ENCODE results near the gene TRDMT1. TPM values are rescaled to one million over a fixed set of nuclear protein-coding genes. Genes with fewer than 3 reads are reported as not detected.
A peak's percentile ranks its signal among the peaks of the same experiment; 100 is the strongest.

TRDMT1 gene
- total RNA-seq, 2 donors from 2014 or later, result 12.3 to 21.0 TPM

GRCh38 chr10:17209881-17210280, 8.4 kb upstream of the TRDMT1 start:
- Histone ChIP-seq H3K27me3 (replicated peaks; ENCODE audit: insufficient read depth) (no peaks in the 10 kb centered on the region), H3K36me3 (no peaks in the 10 kb centered on the region), H3K4me3 (peak overlapping the region; percentile 28), H3K9me3 (no peaks in the 10 kb centered on the region), H3K4me1 (ENCODE audit: control insufficient read depth in 1 of 2, low read depth in 2 of 2) (peaks cover 38 to 67% of the 10 kb centered on the region in 2 donors), H3K27ac (peak overlapping the region in 1 of 2 donors; percentile 66)
- no peak for TF ChIP-seq CTCF (IDR thresholded peaks at IDR 0.05)
- ATAC-seq (ENCODE audit: insufficient number of reproducible peaks, low FRiP score, low read depth) (no peak), DNase-seq (ENCODE audit: low spot score) (no peak)

GRCh38 chr10:17209302-17209701, 7.8 kb upstream of the TRDMT1 start:
- H3K27me3 ChIP-seq (replicated peaks; ENCODE audit: insufficient read depth), result no peaks in the 10 kb centered on the region
- peaks cover 32 to 61% of the 10 kb centered on the region in 2 donors for H3K4me1 ChIP-seq (ENCODE audit: control insufficient read depth in 1 of 2, low read depth in 2 of 2)
- ATAC-seq (ENCODE audit: insufficient number of reproducible peaks, low FRiP score, low read depth) (no peak), DNase-seq (ENCODE audit: low spot score) (no peak)
- H3K9me3 ChIP-seq, result no peaks in the 10 kb centered on the region
- peak overlapping the region in 1 of 2 donors; percentile 66 for H3K27ac ChIP-seq
- peak overlapping the region; percentile 28 for H3K4me3 ChIP-seq
- no peaks in the 10 kb centered on the region for H3K36me3 ChIP-seq
- no peak for TF ChIP-seq CTCF (IDR thresholded peaks at IDR 0.05)

- no peak for DNase-seq (ENCODE audit: low spot score)
- Histone ChIP-seq H3K27me3 (replicated peaks; ENCODE audit: insufficient read depth) (no peaks in the 10 kb centered on the region), H3K4me1 (ENCODE audit: control insufficient read depth in 1 of 2, low read depth in 2 of 2) (peaks cover 24 to 53% of the 10 kb centered on the region in 2 donors), H3K9me3 (no peaks in the 10 kb centered on the region), H3K36me3 (no peaks in the 10 kb centered on the region), H3K4me3 (no peak overlapping the region), H3K27ac (peak overlapping the region; percentile 39 to 44)
- no peak for TF ChIP-seq CTCF (IDR thresholded peaks at IDR 0.05)
- ATAC-seq (ENCODE audit: insufficient number of reproducible peaks, low FRiP score, low read depth), result no peak
These were observed 7.0 kb upstream of the TRDMT1 start for GRCh38 chr10:17208476-17208875.

GRCh38 chr10:17206210-17206709, 4.8 kb upstream of the TRDMT1 start:
- no peak for ATAC-seq (ENCODE audit: insufficient number of reproducible peaks, low FRiP score, low read depth)

GRCh38 chr10:17203416-17203815, 1.9 kb upstream of the TRDMT1 start:
- H3K27ac ChIP-seq, result peak overlapping the region in 1 of 2 donors; percentile 99
- no peak for TF ChIP-seq CTCF (IDR thresholded peaks at IDR 0.05)

More at GRCh38 chr10:17206210-17206709, 4.8 kb upstream of the TRDMT1 start:
- no peak for TF ChIP-seq CTCF (IDR thresholded peaks at IDR 0.05)
- DNase-seq (ENCODE audit: low spot score), result no peak
- peaks cover 24 to 51% of the 10 kb centered on the region in 2 donors for H3K4me1 ChIP-seq (ENCODE audit: control insufficient read depth in 1 of 2, low read depth in 2 of 2)
- H3K27me3 ChIP-seq (replicated peaks; ENCODE audit: insufficient read depth), result no peaks in the 10 kb centered on the region
- H3K27ac ChIP-seq, result peak overlapping the region in 1 of 2 donors; percentile 63
- H3K36me3 ChIP-seq, result no peaks in the 10 kb centered on the region
- H3K9me3 ChIP-seq, result no peaks in the 10 kb centered on the region
- H3K4me3 ChIP-seq, result no peak overlapping the region

More at GRCh38 chr10:17203416-17203815, 1.9 kb upstream of the TRDMT1 start:
- Histone ChIP-seq H3K4me1 (ENCODE audit: control insufficient read depth in 1 of 2, low read depth in 2 of 2) (peaks cover 14 to 40% of the 10 kb centered on the region in 2 donors), H3K36me3 (no peaks in the 10 kb centered on the region), H3K27me3 (replicated peaks; ENCODE audit: insufficient read depth) (no peaks in the 10 kb centered on the region), H3K9me3 (no peaks in the 10 kb centered on the region), H3K4me3 (no peak overlapping the region)
- DNase-seq (ENCODE audit: low spot score), result no peak
- no peak for ATAC-seq (ENCODE audit: insufficient number of reproducible peaks, low FRiP score, low read depth)
